Islet precursor cell (in vitro differentiated cells): Measurements from ENCODE around the gene PTAFR.
"Not testable (repeated sequence)": the region's sequence is repeated elsewhere in the genome, so short reads cannot be mapped to it uniquely, and the experiment has no call there.

Experiments used
- DNase-seq: peaks from one replicate; pipeline ENCODE4 v3.0.0-alpha.2; 2018

The PTAFR gene

GRCh38 chr1:28143496-28144202, 32.8 kb downstream of the PTAFR start:
- no peak for DNase-seq

GRCh38 chr1:28141685-28142084, 34.8 kb downstream of the PTAFR start:
- no peak for DNase-seq

- DNase-seq, result not testable (repeated sequence)
Measured at GRCh38 chr1:28139866-28140265, 36.6 kb downstream of the PTAFR start.

GRCh38 chr1:28139025-28139712, 37.3 kb downstream of the PTAFR start:
- DNase-seq, result no peak

GRCh38 chr1:28136922-28137613, 39.4 kb downstream of the PTAFR start:
- DNase-seq, result peak; percentile 74

- no peak for DNase-seq
Measured at GRCh38 chr1:28136169-28136921, 40.1 kb downstream of the PTAFR start.

- no peak for DNase-seq
Measured at GRCh38 chr1:28135371-28136168, 40.9 kb downstream of the PTAFR start.

- DNase-seq, result no peak
Measured at GRCh38 chr1:28134651-28135207, 41.8 kb downstream of the PTAFR start.

GRCh38 chr1:28132171-28133167, 44.0 kb downstream of the PTAFR start:
- DNase-seq, result no peak

GRCh38 chr1:28130901-28131300, 45.6 kb downstream of the PTAFR start:
- no peak for DNase-seq

- peak; percentile 63 for DNase-seq
Measured at GRCh38 chr1:28129150-28129549, 47.3 kb downstream of the PTAFR start.

GRCh38 chr1:28127617-28128257, 48.8 kb downstream of the PTAFR start:
- no peak for DNase-seq

- DNase-seq, result no peak
Measured at GRCh38 chr1:28126783-28127490, 49.6 kb downstream of the PTAFR start.

GRCh38 chr1:28126212-28126611, 50.3 kb downstream of the PTAFR start:
- DNase-seq, result no peak

- no peak for DNase-seq
Measured at GRCh38 chr1:28123461-28123961, 53.0 kb downstream of the PTAFR start.

- DNase-seq, result no peak
Measured at GRCh38 chr1:28122183-28122582, 54.3 kb downstream of the PTAFR start.

GRCh38 chr1:28119556-28119955, 56.9 kb downstream of the PTAFR start:
- no peak for DNase-seq

- no peak for DNase-seq
Measured at GRCh38 chr1:28118640-28119307, 57.7 kb downstream of the PTAFR start.

GRCh38 chr1:28115267-28115666, 61.2 kb downstream of the PTAFR start:
- DNase-seq, result no peak
